Stimulated activated naive B cell treated with anti-CD40 and anti-IgM and Interleukin-4, amounts not matched to agents 10 μg/mL and 1 μg/mL and 100 μg/mL, for 72 hours (primary cell): ENCODE results near the gene FGF2.

Source experiments
- ATAC-seq, 2 donors: fragments of 150-1000 bp; cut with Tn5 transposase; replicated peaks; 2 replicates each; pipeline ENCODE4 v1.10.0; 2021; ENCODE audit warnings: moderate library complexity in 1 of 2
- DNase-seq: peaks from one replicate; pipeline ENCODE4 v3.0.0; 2021
- H3K27ac Mint-ChIP-seq: one replicate; pipeline ENCODE4 v1.8.0; 2022; ENCODE audit warnings: mild to moderate bottlenecking, mixed read lengths
- H3K27me3 Mint-ChIP-seq, 2 donors: one replicate each; pipeline ENCODE4 v1.8.0; 2022; ENCODE audit warnings: mixed read lengths in 2 of 2
- H3K36me3 Mint-ChIP-seq, 2 donors: one replicate each; pipeline ENCODE4 v1.8.0; 2022; ENCODE audit warnings: mixed read lengths in 2 of 2, mild to moderate bottlenecking in 1 of 2
- H3K4me1 Mint-ChIP-seq, 2 donors: one replicate each; pipeline ENCODE4 v1.8.0; 2022; ENCODE audit warnings: mixed read lengths in 2 of 2, mild to moderate bottlenecking in 1 of 2
- H3K4me3 Mint-ChIP-seq, 2 donors: one replicate each; pipeline ENCODE4 v1.8.0; 2022; ENCODE audit warnings: mild to moderate bottlenecking in 2 of 2, mixed read lengths in 2 of 2, moderate library complexity in 1 of 2
- H3K9me3 Mint-ChIP-seq, 2 donors: one replicate each; pipeline ENCODE4 v1.8.0; 2022; ENCODE audit warnings: mixed read lengths in 2 of 2, mild to moderate bottlenecking in 1 of 2

FGF2 gene

DNA sequence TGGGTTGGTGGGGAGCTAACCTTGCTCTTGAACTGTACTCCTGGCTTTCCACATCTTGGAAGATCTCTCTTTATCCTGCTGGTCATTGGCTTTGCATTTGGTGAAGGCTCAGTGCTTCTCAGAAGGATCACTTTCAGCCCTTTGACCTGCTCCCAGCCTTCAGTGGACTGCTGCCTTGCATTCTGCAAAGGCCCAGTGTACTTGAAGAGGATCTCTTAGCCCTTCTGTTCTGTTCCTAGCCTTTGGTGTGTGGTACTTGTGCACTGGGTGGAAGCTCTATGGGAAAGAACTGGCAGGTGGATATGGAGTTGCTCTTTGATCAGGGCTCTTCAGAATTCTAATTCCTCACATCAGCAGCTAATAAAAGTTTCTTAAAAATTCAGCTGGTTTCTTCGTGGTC lies 46.5 kb downstream of the FGF2 start:
- H3K9me3 Mint-ChIP-seq: peaks cover 0 to 10% of the 10 kb centered on the region in 2 donors
- ATAC-seq: no peak
- DNase-seq: no peak

GRCh38 chr4:122873821-122874593 lies 47.4 kb downstream of the FGF2 start:
- no peaks in the 10 kb centered on the region for H3K36me3 Mint-ChIP-seq

More for the DNA sequence above, 46.5 kb downstream of the FGF2 start:
- Mint-ChIP-seq H3K4me3 (no peak overlapping the region), H3K4me1 (no peaks in the 10 kb centered on the region), H3K27me3 (peaks cover 46 to 51% of the 10 kb centered on the region in 2 donors), H3K27ac (no peak overlapping the region), H3K36me3 (no peaks in the 10 kb centered on the region)

DNA sequence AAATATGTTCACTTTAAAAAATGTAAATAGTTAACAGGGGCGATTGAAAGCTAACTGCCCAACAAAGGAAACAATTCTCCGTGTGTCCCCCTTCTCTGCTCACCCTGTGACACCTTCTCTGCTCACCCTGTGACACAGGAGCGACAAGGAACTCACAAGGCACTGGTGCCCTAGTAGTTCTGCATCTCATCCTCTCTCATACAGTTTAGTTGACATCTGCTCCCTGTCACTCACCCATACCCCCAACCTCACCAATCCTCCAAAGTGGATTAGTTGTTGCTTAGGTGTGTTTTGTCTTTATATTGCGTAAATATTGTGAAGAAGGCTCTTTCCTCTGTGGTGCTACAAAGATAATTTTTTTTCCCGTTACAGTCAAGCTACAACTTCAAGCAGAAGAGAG lies 49.3 kb downstream of the FGF2 start:
- ATAC-seq (no peak), DNase-seq (no peak)
- Mint-ChIP-seq H3K27me3 (peaks cover 31 to 43% of the 10 kb centered on the region in 2 donors), H3K4me3 (no peak overlapping the region), H3K4me1 (peaks cover 3 to 6% of the 10 kb centered on the region in 2 donors), H3K27ac (no peak overlapping the region), H3K36me3 (peaks cover 0 to 8% of the 10 kb centered on the region in 2 donors), H3K9me3 (peaks cover 3 to 10% of the 10 kb centered on the region in 2 donors)

More at GRCh38 chr4:122873821-122874593, 47.4 kb downstream of the FGF2 start:
- H3K4me3 Mint-ChIP-seq: no peak overlapping the region
- peaks cover 3 to 6% of the 10 kb centered on the region in 2 donors for H3K4me1 Mint-ChIP-seq
- peaks cover 0 to 6% of the 10 kb centered on the region in 2 donors for H3K9me3 Mint-ChIP-seq
- ATAC-seq (no peak), DNase-seq (no peak)
- no peak overlapping the region for H3K27ac Mint-ChIP-seq
- peaks cover 37 to 51% of the 10 kb centered on the region in 2 donors for H3K27me3 Mint-ChIP-seq

GRCh38 chr4:122876456-122876855 lies 49.8 kb downstream of the FGF2 start:
- Mint-ChIP-seq H3K27me3 (peaks cover 29 to 42% of the 10 kb centered on the region in 2 donors), H3K27ac (no peak overlapping the region), H3K4me3 (no peak overlapping the region), H3K36me3 (peaks cover 2 to 12% of the 10 kb centered on the region in 2 donors), H3K4me1 (peaks cover 3 to 6% of the 10 kb centered on the region in 2 donors), H3K9me3 (peaks cover 7 to 12% of the 10 kb centered on the region in 2 donors)
- no peak for ATAC-seq
- DNase-seq: no peak

GRCh38 chr4:122879001-122879400 lies 52.4 kb downstream of the FGF2 start:
- Mint-ChIP-seq H3K4me1 (peaks cover 3 to 6% of the 10 kb centered on the region in 2 donors), H3K27ac (no peak overlapping the region), H3K4me3 (no peak overlapping the region), H3K9me3 (peaks cover 11 to 16% of the 10 kb centered on the region in 2 donors), H3K27me3 (peaks cover 21 to 30% of the 10 kb centered on the region in 2 donors), H3K36me3 (peaks cover 5 to 15% of the 10 kb centered on the region in 2 donors)
- DNase-seq (no peak), ATAC-seq (peak; percentile 76 to 82)

GRCh38 chr4:122882857-122883735 lies 56.5 kb downstream of the FGF2 start:
- ATAC-seq: no peak
- Mint-ChIP-seq H3K4me3 (no peak overlapping the region), H3K9me3 (peaks cover 11 to 16% of the 10 kb centered on the region in 2 donors), H3K27me3 (peaks cover 17 to 24% of the 10 kb centered on the region in 2 donors), H3K27ac (peak overlapping the region; percentile 9), H3K36me3 (peaks cover 5 to 15% of the 10 kb centered on the region in 2 donors), H3K4me1 (peaks cover 5 to 6% of the 10 kb centered on the region in 2 donors)
- no peak for DNase-seq

GRCh38 chr4:122884499-122884898 lies 57.9 kb downstream of the FGF2 start:
- no peak for ATAC-seq
- H3K9me3 Mint-ChIP-seq: peaks cover 11 to 13% of the 10 kb centered on the region in 2 donors

GRCh38 chr4:122889726-122890125 lies 63.1 kb downstream of the FGF2 start:
- ATAC-seq (no peak), DNase-seq (no peak)
- Mint-ChIP-seq H3K27ac (no peak overlapping the region), H3K4me3 (no peak overlapping the region), H3K27me3 (no peaks in the 10 kb centered on the region), H3K4me1 (no peaks in the 10 kb centered on the region), H3K9me3 (no peaks in the 10 kb centered on the region), H3K36me3 (no peaks in the 10 kb centered on the region)

More at GRCh38 chr4:122884499-122884898, 57.9 kb downstream of the FGF2 start:
- H3K27ac Mint-ChIP-seq: no peak overlapping the region
- H3K27me3 Mint-ChIP-seq: peaks cover 13 to 14% of the 10 kb centered on the region in 2 donors
- no peak overlapping the region for H3K4me3 Mint-ChIP-seq
- DNase-seq: no peak
- peaks cover 0 to 2% of the 10 kb centered on the region in 2 donors for H3K4me1 Mint-ChIP-seq
- H3K36me3 Mint-ChIP-seq: peaks cover 5 to 13% of the 10 kb centered on the region in 2 donors

- Mint-ChIP-seq H3K4me1 (no peaks in the 10 kb centered on the region), H3K27me3 (no peaks in the 10 kb centered on the region), H3K4me3 (no peak overlapping the region), H3K36me3 (no peaks in the 10 kb centered on the region), H3K27ac (no peak overlapping the region), H3K9me3 (no peaks in the 10 kb centered on the region)
- DNase-seq: no peak
- no peak for ATAC-seq
Measured at GRCh38 chr4:122890147-122890795, 63.6 kb downstream of the FGF2 start.

DNA sequence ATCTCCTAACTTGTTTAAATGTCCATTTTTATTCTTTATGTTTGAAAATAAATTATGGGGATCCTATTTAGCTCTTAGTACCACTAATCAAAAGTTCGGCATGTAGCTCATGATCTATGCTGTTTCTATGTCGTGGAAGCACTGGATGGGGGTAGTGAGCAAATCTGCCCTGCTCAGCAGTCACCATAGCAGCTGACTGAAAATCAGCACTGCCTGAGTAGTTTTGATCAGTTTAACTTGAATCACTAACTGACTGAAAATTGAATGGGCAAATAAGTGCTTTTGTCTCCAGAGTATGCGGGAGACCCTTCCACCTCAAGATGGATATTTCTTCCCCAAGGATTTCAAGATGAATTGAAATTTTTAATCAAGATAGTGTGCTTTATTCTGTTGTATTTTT lies 68.2 kb downstream of the FGF2 start:
- ATAC-seq: no peak
- H3K9me3 Mint-ChIP-seq: no peaks in the 10 kb centered on the region
- no peak overlapping the region for H3K4me3 Mint-ChIP-seq
- H3K36me3 Mint-ChIP-seq: no peaks in the 10 kb centered on the region
- H3K27me3 Mint-ChIP-seq: no peaks in the 10 kb centered on the region
- no peaks in the 10 kb centered on the region for H3K4me1 Mint-ChIP-seq
- DNase-seq: no peak
- H3K27ac Mint-ChIP-seq: no peak overlapping the region

- no peak overlapping the region for H3K27ac Mint-ChIP-seq
- H3K4me1 Mint-ChIP-seq: no peaks in the 10 kb centered on the region
- no peaks in the 10 kb centered on the region for H3K36me3 Mint-ChIP-seq
- no peaks in the 10 kb centered on the region for H3K9me3 Mint-ChIP-seq
- ATAC-seq: no peak
- H3K27me3 Mint-ChIP-seq: no peaks in the 10 kb centered on the region
- H3K4me3 Mint-ChIP-seq: no peak overlapping the region
- DNase-seq: no peak
Measured at GRCh38 chr4:122895336-122895995, 68.8 kb downstream of the FGF2 start.

- Mint-ChIP-seq H3K9me3 (no peaks in the 10 kb centered on the region), H3K4me1 (no peaks in the 10 kb centered on the region), H3K4me3 (no peak overlapping the region), H3K27ac (no peak overlapping the region), H3K36me3 (no peaks in the 10 kb centered on the region), H3K27me3 (no peaks in the 10 kb centered on the region)
- DNase-seq (no peak), ATAC-seq (no peak)
Measured at GRCh38 chr4:122896270-122896669, 69.6 kb downstream of the FGF2 start.

DNA sequence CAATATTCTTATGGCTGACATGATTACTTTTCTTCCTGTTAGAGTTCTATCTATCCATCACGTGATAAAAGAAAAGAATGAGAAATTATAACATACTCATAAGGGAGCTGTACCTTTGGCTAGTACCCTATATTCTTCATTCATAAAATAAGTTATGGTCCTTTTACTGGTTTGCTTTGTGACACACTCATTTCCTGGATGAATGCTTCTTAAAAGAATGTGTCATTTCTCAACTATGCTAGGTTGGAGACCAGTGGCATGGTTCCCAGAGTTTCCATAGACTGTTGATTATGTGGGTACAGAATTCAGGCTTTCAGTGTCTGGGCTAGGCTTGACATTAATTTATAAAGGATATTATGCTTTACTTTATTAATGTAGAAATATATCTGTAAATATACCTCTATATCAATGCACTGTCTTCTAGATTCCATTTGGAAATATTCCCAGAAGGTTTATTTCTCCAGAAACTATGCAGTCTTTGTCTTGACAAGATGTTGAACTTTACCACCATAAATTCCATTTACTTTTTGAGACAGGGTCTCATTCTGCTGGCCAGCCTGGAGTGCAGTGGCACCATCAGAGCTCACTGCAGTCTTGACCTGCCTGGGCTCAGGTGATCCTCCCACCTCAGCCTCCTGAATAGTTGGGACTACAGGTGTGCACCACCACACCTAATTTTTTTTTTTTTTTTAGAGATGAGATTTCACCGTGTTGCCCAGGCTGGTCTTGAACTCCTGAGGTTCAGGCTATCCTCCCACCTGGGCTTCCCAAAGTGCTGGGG lies 71.9 kb downstream of the FGF2 start:
- no peaks in the 10 kb centered on the region for H3K27me3 Mint-ChIP-seq
- DNase-seq (no peak), ATAC-seq (no peak)
- H3K27ac Mint-ChIP-seq: no peak overlapping the region
- H3K9me3 Mint-ChIP-seq: no peaks in the 10 kb centered on the region
- no peak overlapping the region for H3K4me3 Mint-ChIP-seq
- H3K36me3 Mint-ChIP-seq: no peaks in the 10 kb centered on the region
- no peaks in the 10 kb centered on the region for H3K4me1 Mint-ChIP-seq
